GM10266 (cell line): ENCODE results near the gene AHRR.

Source experiments
- DNase-seq: peaks from one replicate; pipeline ENCODE4 v3.0.0; 2012; ENCODE audit errors: extremely low spot score
- TF ChIP-seq, protein P1 (sequence below): IDR thresholded peaks from 2 replicates; pipeline ENCODE4 v1.5.1; 2012; ENCODE audit warnings: mild to moderate bottlenecking, low read depth; ENCODE audit not compliant: control insufficient read depth, insufficient read depth; ENCODE audit errors: missing control alignments

AHRR gene

DNA sequence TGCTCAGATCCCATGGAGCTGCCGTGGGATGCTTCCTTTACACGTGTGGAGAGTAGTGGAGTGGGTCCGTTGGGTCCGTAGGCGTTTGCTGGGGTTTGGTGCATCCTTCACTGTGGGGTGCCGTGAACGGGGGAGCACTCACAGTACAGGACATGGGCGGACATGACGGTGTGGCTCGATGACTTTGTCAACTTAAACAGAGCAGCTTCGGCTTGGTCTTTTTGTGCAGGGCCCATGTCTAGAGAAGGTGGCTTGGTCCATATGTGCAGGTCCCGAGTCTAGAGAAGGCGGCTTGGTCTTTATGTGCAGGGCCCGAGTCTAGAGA is 95.1 kb downstream of the AHRR start:
- no peak for DNase-seq
- TF ChIP-seq, protein P1, sequence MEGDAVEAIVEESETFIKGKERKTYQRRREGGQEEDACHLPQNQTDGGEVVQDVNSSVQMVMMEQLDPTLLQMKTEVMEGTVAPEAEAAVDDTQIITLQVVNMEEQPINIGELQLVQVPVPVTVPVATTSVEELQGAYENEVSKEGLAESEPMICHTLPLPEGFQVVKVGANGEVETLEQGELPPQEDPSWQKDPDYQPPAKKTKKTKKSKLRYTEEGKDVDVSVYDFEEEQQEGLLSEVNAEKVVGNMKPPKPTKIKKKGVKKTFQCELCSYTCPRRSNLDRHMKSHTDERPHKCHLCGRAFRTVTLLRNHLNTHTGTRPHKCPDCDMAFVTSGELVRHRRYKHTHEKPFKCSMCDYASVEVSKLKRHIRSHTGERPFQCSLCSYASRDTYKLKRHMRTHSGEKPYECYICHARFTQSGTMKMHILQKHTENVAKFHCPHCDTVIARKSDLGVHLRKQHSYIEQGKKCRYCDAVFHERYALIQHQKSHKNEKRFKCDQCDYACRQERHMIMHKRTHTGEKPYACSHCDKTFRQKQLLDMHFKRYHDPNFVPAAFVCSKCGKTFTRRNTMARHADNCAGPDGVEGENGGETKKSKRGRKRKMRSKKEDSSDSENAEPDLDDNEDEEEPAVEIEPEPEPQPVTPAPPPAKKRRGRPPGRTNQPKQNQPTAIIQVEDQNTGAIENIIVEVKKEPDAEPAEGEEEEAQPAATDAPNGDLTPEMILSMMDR: no peak

DNA sequence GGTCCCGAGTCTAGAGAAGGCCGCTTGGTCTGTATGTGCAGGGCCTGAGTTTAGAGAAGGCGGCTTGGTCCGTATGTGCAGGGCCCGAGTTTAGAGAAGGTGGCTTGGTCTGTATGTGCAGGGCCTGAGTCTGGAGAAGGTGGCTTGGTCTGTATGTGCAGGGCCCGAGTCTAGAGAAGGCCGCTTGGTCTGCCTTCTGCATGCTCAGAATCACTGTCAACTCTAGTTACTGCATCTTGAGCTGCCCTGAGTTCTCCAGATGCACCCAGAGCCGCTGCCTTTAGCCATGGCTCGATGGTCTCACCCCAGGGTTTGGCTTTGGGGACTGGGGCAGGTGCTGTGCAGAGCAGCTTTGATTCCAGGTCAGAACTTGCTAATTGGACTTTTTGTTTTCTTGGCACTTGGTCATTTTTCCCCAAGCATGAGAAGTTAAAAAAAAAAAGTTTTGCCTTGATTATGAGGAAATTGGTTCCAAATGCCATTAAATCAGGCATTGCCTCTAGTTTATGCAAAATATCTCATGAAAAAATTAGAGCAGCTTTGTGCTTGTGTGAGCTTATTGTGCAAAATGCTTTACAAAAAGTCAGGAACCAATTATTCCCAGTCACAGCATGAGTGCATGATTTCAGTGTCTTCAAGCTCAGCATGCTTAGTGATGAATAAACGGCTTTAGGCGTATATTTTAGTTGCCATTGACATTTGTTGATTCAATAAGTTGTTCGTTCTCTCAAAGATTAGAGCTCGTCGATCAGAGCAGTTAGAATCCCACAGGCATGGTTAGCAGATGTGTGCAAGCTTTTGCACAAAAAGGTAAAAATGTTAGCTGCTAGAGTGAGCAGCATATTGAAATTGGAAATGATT is 96.0 kb downstream of the AHRR start:
- DNase-seq: no peak
- TF ChIP-seq, protein P1: no peak

DNA sequence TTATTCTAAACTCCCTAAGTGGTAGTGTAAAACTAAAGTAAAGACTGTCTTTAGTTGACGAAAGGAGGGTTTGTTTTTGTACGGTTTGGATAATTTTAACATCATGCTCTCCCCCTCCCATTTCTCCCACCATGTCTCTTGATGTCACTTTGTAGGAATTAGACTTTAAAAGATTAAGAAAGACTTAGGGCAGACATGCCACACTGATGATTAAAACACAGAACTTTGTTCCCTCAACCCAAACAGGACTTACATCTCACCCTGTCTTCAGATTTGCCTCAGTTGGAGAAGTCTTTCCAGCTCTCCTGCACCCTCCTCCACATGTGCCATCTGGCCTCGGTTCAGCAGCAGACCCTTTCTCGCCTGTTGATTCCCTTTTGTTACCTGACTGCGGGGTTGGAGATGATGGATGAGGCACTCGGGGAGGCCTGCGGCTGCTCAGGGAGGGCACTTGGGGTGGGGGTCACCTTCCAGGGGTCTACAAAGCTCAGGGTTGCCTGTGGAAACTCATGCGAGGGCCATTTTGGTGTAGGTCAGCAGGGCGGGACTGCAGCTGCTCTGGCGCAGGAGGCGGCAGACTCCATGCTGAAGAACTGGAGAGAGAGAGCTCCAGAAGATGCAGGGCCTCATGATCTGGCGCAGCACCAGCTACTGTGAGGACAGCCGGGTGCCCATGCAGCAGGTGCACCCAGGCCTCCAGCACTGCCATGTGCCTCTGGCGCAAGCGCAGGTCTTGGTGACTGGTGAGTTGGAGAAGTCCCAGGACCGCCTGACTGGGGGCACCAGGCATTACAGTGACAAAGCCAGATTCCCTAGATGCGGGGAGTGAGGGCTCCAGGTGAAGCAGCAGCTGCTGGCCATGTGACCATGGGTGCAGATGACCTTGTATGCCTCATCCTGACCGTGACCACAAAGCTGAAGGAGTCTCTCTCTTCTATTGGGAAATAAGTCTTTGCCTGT is 96.9 kb downstream of the AHRR start:
- no peak for DNase-seq
- TF ChIP-seq, protein P1: no peak

DNA sequence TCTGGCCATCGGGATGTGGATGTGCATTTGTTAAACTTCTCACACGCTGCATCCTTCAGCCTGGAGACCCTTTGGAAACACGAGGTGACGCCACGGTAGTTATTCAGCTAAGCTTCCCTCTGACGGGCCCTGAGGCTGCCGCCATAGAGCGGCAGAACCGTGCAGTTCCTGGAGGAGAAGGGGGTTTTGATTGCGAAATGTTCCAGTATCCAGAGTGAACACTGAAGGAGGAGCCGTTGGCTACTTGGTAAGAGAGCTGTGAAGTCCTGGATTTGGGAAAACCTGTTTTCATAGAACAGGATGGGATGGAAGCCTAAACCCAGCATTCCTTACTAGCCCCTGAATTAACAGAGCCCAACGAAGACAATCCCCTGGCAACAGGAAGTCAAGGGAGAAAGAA is 98.5 kb downstream of the AHRR start:
- DNase-seq: no peak

DNA sequence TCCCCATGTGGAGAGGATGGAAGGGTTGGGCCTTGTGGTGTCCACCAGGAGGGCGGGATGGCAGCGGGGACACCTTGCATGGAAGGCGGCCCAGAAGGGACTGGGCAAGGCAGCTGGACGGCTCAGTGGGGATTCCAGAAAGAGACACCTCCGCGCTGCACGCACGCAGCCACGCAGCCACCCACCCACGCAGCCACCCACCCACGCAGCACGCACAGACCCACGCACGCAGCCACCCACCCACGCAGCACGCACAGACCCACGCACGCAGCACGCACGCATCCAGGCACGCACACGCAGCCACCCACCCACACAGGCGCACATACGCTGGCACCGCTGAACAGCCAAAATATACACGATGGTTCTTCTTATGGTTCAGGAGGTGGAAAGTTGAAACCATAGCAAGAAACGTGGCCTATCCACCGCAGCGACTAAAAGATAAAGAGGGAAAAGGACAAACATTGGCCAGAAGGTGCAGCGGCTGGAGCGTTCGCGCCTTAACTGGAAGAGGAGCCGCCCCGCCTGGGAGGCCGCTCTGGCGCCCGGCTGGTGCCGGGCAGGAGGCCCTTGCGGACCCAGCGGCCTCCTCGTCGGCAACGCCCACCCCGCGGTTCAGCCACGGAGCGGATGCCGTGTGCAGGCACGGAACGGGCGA is 99.2 kb downstream of the AHRR start:
- TF ChIP-seq, protein P1: no peak

More for the DNA sequence above, 98.5 kb downstream of the AHRR start:
- TF ChIP-seq, protein P1: no peak

DNA sequence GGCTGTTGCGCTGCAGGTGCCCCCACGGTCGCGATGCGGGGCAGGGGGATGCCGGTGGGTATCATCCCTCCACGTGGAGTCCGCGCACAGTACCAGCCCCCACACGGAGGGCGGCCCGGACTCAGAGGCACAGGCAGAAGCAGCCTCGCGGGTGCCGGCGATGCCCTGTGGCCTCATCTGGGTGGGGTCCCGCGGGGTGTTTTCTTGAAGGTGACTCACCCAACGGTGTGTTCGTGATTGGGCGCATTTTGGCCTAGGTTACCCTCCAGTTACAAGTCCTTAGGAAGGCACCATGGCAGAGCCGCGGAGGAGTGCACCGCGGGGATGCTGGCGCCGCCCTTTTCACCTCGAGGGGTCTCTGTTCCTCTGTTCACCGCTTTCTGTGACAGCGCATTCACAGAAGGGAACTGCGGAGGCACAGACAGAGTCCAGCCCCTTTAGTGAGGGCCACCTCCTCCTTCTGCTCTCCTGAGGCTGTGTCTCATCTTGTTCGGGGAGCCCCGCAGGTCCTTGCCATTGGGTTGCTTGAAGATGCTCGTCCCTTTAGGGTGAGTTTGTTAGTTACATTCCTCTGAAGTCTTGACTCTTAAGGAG is 99.9 kb downstream of the AHRR start:
- TF ChIP-seq, protein P1: no peak
- no peak for DNase-seq

More for the DNA sequence above, 99.2 kb downstream of the AHRR start:
- no peak for DNase-seq
